NT2/D1 (cell line): ENCODE results near the gene RIPK1.
"Not testable (repeated sequence)": the region's sequence is repeated elsewhere in the genome, so short reads cannot be mapped to it uniquely, and the experiment has no call there.

Experiments used
- DNase-seq: peaks from one replicate; pipeline ENCODE4 v3.0.0-alpha.2; 2011; ENCODE audit warnings: low read depth, low spot score
- H3K27me3 ChIP-seq: 2 replicates; pipeline ENCODE4 v1.6.0; 2011; ENCODE audit warnings: mild to moderate bottlenecking; ENCODE audit not compliant: insufficient read length, insufficient read depth
- H3K36me3 ChIP-seq: 2 replicates; pipeline ENCODE4 v1.6.1; 2011; ENCODE audit warnings: mild to moderate bottlenecking, low read length, mixed read lengths; ENCODE audit not compliant: insufficient read depth, insufficient read length
- H3K4me1 ChIP-seq: 2 replicates; pipeline ENCODE4 v1.5.1; 2011; ENCODE audit not compliant: insufficient read depth, insufficient read length
- H3K4me3 ChIP-seq: 2 replicates; pipeline ENCODE4 v1.5.1; 2011; ENCODE audit warnings: low read depth; ENCODE audit not compliant: insufficient read length
- H3K9ac ChIP-seq: 2 replicates; pipeline ENCODE4 v1.6.0; 2011; ENCODE audit warnings: low read depth; ENCODE audit not compliant: insufficient read length
- H3K9me3 ChIP-seq: 2 replicates; pipeline ENCODE4 v1.5.1; 2011; ENCODE audit warnings: mild to moderate bottlenecking, low read length; ENCODE audit not compliant: insufficient read depth
- SUZ12 ChIP-seq: IDR thresholded peaks from 2 replicates; pipeline ENCODE4 v1.6.1; 2011; ENCODE audit not compliant: insufficient read length, insufficient read depth; ENCODE audit errors: extremely low read depth
- YY1 ChIP-seq: IDR thresholded peaks from 2 replicates; pipeline ENCODE4 v1.6.1; 2011; ENCODE audit not compliant: insufficient read length, insufficient read depth
- ZNF274 ChIP-seq: IDR thresholded peaks from 2 replicates; pipeline ENCODE4 v1.6.1; 2011; ENCODE audit warnings: mild to moderate bottlenecking, low read depth, low read length

Gene RIPK1

DNA sequence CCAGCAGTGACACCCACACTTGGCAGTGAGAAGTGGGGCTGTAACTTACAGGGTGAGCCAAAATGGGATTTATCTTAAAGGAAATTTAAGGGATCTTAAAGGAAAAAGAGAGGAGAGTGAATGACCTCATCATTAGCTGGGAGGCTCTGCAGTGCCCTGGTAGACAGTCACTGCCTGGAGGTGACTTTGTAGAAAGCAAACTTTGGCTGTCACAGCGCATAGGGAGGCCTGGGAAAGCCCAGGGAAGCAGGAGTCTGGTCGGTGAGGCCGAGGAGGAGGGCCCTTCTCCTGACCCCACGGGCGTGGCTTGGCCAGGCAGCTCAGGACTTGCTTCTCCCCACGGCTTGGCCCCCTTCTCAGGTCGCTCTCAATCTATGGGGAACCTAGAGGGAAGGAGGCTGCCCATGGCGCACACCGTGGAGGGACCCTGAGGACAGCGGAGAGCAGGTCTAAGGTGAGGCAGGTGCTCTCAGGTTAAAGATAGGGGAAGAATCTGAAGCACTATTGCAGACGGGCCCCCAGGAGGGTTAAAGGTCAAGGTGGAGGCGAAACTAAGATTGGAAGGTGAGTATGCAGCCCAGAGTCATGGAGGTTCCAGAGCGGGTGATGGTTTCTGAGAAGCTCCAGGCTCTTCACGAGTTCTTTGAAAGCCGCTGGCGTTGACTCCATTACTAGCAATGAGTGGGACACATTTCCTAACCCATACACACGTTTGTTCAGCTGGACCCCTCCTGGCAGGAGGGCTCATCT lies 15.6 kb upstream of the RIPK1 start:
- peak overlapping the region; percentile 75 for H3K4me3 ChIP-seq
- TF ChIP-seq YY1 (no peak), ZNF274 (no peak), SUZ12 (no peak)
- peaks cover 3% of the 10 kb centered on the region for H3K27me3 ChIP-seq
- H3K4me1 ChIP-seq, result peaks cover 2% of the 10 kb centered on the region
- H3K9me3 ChIP-seq, result no peaks in the 10 kb centered on the region
- H3K9ac ChIP-seq, result peak overlapping the region; percentile 85
- H3K36me3 ChIP-seq, result no peaks in the 10 kb centered on the region
- DNase-seq, result no peak

GRCh38 chr6:3053231-3053508 lies 15.1 kb upstream of the RIPK1 start:
- peaks cover 3% of the 10 kb centered on the region for H3K27me3 ChIP-seq
- peak overlapping the region; percentile 75 for H3K4me3 ChIP-seq
- DNase-seq, result no peak
- H3K9me3 ChIP-seq, result no peaks in the 10 kb centered on the region
- H3K4me1 ChIP-seq, result peaks cover 2% of the 10 kb centered on the region
- peak overlapping the region; percentile 85 for H3K9ac ChIP-seq
- no peaks in the 10 kb centered on the region for H3K36me3 ChIP-seq
- no peak for TF ChIP-seq ZNF274

- H3K27me3 ChIP-seq, H3K9me3 ChIP-seq, H3K36me3 ChIP-seq, DNase-seq, H3K4me1 ChIP-seq: not testable (repeated sequence)
- Histone ChIP-seq H3K4me3 (peak overlapping the region; percentile 44), H3K9ac (peak overlapping the region; percentile 59)
Measured at GRCh38 chr6:3054229-3055157, 13.8 kb upstream of the RIPK1 start.

- H3K4me3 ChIP-seq, DNase-seq: not testable (repeated sequence)
Measured at GRCh38 chr6:3055158-3055499, 13.2 kb upstream of the RIPK1 start.

GRCh38 chr6:3057063-3057770 lies 11.1 kb upstream of the RIPK1 start:
- no peak for TF ChIP-seq ZNF274
- no peak for TF ChIP-seq SUZ12
- TF ChIP-seq YY1, result no peak

More at GRCh38 chr6:3055158-3055499, 13.2 kb upstream of the RIPK1 start:
- not testable (repeated sequence) for H3K4me1 ChIP-seq, H3K27me3 ChIP-seq, H3K36me3 ChIP-seq, H3K9me3 ChIP-seq, H3K9ac ChIP-seq

GRCh38 chr6:3058957-3059356 lies 9.3 kb upstream of the RIPK1 start:
- H3K9ac ChIP-seq, result no peak overlapping the region
- H3K27me3 ChIP-seq, result no peaks in the 10 kb centered on the region
- no peak overlapping the region for H3K4me3 ChIP-seq
- no peak for TF ChIP-seq SUZ12
- TF ChIP-seq YY1, result no peak
- TF ChIP-seq ZNF274, result no peak
- no peaks in the 10 kb centered on the region for H3K9me3 ChIP-seq
- no peaks in the 10 kb centered on the region for H3K4me1 ChIP-seq
- H3K36me3 ChIP-seq, result no peaks in the 10 kb centered on the region
- no peak for DNase-seq

More at GRCh38 chr6:3057063-3057770, 11.1 kb upstream of the RIPK1 start:
- Histone ChIP-seq H3K36me3 (no peaks in the 10 kb centered on the region), H3K9ac (no peak overlapping the region), H3K27me3 (peaks cover 3% of the 10 kb centered on the region), H3K4me3 (no peak overlapping the region), H3K9me3 (no peaks in the 10 kb centered on the region), H3K4me1 (peaks cover 2% of the 10 kb centered on the region)
- no peak for DNase-seq

DNA sequence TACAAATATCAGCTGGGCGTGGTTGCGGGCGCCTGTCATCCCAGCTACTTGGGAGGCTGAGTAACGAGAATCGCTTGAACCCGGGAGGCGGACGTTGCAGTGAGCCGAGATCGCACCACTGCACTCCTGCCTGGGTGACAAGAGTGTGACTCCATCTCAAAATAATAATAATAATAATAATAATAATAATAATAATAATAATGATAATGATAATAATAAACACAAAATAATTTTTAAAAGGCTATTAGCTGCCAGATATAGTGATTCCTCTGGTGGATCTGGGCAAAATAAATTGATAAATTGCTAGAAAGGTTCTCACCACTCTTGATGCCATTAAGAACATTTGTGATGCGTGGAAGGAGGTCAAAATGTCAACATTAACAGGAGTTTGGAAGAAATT lies 8.2 kb upstream of the RIPK1 start:
- DNase-seq, H3K4me3 ChIP-seq, H3K4me1 ChIP-seq, H3K36me3 ChIP-seq, H3K9me3 ChIP-seq, H3K9ac ChIP-seq, H3K27me3 ChIP-seq: not testable (repeated sequence)
